Epidermal melanocyte (primary cell): Measurements from ENCODE around the gene NEMP2.

Experiments
- DNase-seq: peaks from one replicate; pipeline ENCODE4 v3.0.0; 2011; ENCODE audit warnings: low spot score; ENCODE audit not compliant: insufficient read length

NEMP2 gene

DNA sequence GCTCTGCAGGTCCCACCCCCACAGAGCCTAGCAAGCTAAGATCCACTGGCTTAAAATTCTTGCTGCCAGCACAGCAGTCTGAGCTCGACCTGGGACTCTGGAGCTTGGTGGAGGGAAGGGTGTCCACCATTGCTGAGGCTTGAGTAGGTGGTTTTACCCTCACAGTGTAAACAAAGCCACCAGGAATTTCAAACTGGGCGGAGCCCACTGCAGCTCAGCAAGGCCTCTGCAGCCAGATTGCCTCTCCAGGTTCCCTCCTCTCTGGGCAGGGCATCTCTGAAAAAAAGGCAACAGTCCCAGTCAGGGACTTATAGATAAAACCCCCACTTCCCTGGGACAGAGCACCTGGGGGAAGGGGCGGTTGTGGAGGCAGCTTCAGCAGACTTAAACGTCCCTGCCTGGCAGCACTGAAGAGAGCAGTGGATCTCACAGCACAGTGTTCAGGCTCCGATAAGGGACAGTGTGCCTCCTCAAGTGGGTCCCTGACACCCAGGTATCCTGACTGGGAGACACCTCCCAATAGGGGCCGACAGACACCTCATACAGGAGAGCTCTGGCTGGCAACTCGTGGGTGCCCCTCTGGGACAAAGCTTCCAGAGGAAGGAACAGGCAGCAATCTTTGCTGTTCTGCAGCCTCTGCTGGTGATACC, 20.0 kb upstream of the NEMP2 start:
- no peak for DNase-seq

DNA sequence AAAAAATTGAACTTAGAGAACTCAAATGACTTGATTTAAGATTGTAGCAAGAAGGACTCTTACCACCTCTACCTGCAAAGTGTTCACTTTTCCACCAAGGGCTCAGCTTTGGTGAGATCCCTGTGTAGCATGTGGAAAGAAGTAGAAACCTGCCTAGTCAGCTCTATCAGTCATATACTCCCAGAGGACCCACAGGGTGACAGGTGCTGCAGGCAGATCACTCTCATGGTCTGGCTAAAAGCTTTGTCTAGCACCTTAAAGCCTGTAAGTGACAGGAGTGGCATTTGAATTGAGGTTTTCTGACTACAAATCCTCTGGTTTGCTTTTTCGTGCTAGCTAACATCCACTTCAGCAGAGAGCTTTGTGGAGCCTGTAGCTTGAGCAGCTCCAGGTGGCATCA, 18.7 kb upstream of the NEMP2 start:
- DNase-seq = no peak

DNA sequence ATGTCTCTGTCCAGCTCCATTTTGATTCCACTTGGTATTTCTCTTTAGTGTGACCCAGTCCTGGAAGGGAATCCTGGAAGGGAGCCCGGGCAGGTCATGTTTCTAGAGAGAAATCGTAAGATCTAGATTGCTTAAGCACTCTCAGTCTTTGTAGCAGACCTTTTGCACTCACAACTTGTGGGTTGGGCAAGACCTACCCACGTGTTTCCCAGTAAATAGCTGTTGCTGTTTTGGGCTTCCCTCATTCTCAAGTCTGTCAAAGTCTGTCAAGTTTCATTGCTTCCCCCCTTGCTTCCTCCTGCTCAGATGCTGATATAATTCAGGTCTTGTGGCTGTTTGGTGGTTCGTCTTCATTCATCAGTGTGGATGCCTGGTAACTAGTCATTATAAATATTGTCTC, 17.4 kb upstream of the NEMP2 start:
- no peak for DNase-seq

- DNase-seq = no peak
These were observed 15.6 kb upstream of the NEMP2 start for GRCh38 chr2:190550137-190550536.

GRCh38 chr2:190547886-190548285, 13.4 kb upstream of the NEMP2 start:
- DNase-seq = no peak

GRCh38 chr2:190546734-190547133, 12.2 kb upstream of the NEMP2 start:
- DNase-seq = no peak

- DNase-seq = no peak
These were observed 11.2 kb upstream of the NEMP2 start for GRCh38 chr2:190545555-190546385.

- DNase-seq = no peak
These were observed 10.6 kb upstream of the NEMP2 start for GRCh38 chr2:190545093-190545492.

- no peak for DNase-seq
These were observed 5.5 kb upstream of the NEMP2 start for GRCh38 chr2:190540048-190540447.

DNA sequence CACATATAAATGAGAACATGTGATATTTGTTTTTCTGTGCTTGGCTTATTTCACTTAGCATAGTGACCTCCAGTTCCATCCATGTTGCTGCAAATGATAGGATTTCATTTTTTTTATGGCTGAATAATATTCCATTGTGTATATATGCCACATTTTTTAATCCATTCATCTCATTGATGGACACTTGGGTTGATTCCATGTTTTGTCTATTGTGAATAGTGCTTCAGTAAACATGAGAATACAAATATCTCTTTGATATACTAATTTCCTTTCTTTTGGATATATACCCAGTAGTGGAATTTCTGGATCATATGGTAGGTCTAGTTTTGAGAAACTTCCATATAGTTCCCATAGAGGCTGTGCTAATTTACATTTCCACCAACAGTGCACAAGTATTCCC, 3.7 kb upstream of the NEMP2 start:
- DNase-seq = no peak

DNA sequence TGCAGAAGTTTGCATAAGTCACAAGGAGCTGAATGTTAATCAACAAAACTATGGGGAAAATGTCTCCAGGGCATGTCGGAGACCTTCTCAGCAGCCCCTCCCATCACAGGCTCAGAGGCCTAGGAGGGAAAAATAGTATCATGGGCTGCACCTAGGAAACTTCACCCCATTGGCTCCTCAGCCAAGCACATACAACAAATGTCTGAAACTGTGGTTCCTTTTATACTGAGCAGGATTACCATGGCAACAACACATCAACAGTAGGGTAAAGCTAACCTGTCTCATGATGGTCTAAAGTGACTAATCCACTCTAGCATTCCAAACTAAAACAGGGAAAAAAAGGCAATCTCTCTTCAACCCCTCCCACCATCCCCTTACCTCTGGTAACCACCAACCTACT, 3.2 kb upstream of the NEMP2 start:
- no peak for DNase-seq

DNA sequence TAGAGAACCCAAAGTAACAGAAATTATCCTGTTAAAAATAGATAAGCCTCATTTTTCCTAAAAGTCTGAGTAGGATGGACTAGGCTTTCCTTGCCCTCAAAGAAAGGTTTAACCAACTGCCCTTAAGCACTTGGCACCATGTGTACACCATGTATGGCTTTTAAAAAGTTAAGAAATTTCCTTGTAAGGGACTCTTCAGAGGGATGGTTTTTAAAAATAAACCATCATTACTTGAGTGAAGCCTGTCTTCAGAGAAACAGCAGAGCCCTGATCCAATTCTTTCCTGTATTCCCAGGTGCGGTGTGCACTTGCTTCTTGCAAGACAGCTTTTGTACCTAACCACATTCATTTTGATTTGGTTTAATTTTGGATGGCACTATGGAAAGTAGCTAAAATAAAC, 1.1 kb upstream of the NEMP2 start:
- DNase-seq = no peak

DNA sequence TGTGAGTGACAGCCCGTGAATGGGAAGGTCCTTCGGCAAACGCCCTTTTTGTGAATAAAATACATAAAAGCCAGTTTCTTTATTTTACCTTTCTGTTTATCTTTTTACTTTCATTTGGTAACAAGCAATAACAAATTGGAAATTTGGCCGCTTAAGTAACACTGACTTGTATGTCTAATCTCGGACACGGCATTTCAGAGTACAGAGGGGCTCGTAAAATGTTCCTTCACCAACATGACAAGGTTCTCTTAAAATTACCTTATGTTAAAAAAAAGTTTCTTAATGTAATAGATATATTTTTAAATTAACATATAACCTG, 558 bp upstream of the NEMP2 start:
- DNase-seq = no peak

DNA sequence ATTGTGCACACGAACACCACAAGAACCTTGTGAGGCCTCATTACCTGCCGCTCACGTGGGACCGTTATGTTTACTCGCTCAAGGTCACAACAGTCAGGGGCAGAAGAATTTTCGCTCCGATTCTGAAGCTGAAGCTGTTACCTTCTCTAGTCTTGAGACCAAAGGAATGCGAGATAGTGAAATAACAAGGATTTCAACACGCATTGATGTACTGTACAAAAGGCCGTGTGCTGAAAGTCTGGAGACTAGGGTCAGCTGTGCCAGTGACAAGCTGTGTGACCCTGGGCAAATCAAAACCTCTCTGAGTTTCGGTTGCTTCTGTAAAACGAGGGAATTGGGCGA, 583 bp downstream of the NEMP2 start:
- no peak for DNase-seq

DNA sequence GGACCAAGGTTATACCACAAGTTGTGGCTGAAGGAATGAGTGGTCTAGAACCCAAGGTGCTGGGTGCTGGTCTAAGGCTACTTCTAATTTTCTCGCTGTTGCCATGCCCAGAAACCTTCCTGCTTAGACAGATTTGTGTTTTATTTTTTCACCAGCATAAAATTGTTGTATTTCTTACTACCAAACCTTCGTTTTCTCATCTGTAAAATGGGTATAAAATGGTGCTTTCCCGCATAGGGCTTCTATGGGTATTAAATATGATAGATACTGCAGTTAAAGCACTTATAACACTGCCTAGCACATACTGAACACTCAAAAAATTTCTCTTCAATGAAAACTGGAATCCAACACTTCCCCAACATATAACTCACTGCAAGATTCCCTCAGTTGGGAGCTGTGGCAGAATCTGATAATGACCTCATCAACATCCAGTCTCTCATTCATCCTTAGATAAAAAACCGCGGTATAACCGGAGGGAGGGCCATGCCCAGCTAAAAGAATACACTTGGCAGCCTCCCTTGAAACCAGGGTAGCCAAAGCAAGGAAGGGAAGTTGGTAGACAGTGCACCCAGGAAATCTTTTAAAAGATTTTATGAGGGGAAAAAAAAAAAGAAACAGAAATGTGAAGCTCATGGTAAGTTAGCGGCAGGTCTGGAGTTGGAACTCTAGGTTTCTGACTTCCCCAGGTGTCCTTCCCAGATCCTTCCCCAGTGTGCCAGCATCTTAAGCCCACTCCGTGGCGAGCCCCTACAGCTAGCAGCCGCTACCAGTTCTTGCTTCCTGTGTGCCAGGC, 1.2 kb downstream of the NEMP2 start:
- DNase-seq = no peak

DNA sequence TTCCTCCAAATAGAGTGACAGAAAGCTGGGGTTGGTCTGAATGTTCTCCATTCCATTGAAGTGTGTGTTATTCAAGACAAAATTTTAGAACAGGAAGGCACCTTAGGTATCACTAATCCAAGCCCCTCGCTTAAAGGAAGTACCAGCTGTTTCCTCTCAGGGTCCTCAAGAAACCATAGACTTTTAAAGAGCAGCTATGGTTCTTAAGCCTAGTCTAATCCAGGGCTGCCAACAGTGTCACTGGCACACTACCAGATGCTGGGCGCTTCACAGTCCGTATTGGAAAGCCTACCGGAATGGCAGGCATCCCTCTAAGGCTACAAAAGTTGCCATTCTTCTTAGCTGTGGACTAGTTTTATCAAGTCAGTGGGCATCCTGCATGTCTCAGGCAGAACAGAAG, 1.9 kb downstream of the NEMP2 start:
- DNase-seq = no peak

- DNase-seq = peak; percentile 34
These were observed 4.1 kb downstream of the NEMP2 start for GRCh38 chr2:190530248-190530900.

GRCh38 chr2:190529486-190530247, 4.9 kb downstream of the NEMP2 start:
- no peak for DNase-seq

DNA sequence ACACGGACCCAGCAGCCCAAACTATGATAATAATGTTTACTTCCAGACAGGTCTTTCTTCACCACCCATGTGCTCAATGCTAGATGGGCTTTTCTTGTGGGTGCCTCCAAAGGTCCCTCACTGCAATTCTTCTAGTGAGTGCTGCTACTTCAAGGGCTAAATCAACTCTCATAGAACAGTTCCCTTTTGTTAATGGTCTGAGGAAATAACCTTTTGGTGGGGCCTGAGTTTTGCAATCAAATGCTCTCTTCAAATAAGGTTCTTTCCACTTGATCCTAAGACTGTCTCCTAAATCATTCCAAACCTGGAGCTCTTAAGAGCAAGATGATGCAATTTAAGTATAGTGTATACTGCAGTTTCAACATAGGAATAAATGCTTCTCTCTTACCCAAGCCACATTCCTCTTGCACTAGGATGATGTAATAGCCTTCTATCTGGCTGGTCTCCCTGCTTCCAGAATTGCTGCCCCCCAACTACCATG, 6.0 kb downstream of the NEMP2 start:
- no peak for DNase-seq

- DNase-seq = no peak
These were observed 6.6 kb downstream of the NEMP2 start for GRCh38 chr2:190527918-190528317.

DNA sequence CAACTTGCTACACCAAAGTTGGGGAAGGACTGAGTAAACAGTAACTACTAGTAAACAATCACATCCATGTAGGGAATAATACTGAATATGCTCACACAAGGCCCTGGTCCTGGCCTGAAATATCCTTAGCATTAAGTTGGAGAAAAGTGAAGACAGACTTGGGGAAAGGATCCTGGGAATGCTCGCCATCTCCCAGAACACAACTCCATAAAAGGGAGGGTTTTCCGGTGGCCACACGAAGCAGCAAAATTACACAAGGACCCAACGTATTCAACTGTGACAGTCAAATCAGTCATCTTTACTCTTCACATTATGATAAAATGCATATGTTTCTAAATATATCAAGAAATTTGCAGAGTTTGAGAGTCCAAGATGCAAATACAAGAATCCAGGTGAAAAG, 7.3 kb downstream of the NEMP2 start:
- DNase-seq = no peak
